K562 (cell line): Measurements from ENCODE around the gene PPP1R12B. TPM values are rescaled to one million over a fixed set of nuclear protein-coding genes. Genes with fewer than 3 reads are reported as not detected.
A peak's percentile ranks its signal among the peaks of the same experiment; 100 is the strongest.

ENCODE experiments used
- ATAC-seq: fragments of 200-7000 bp; cut with Tn5 transposase; 3 replicates; pipeline ENCODE4 v1.9.1; 2020; ENCODE audit warnings: moderate library complexity
- BruUV-seq: library from RNA; stranded (reverse); fragments of 400-500 nt; replicated peaks from 2 replicates; lab custom pipeline; 2021; lab: Mats Ljungman, UMichigan
- CTCF ChIA-PET: fragments of 300-600 bp; formaldehyde crosslinking; extraction: SDS; loops from one replicate; lab custom pipeline; 2021; ENCODE audit warnings: low intra/inter-chr PET ratio; lab: Yijun Ruan, JAX
- POLR2A ChIA-PET: fragments of 300-600, 350-650 bp; sonication (Branson Sonifier 250); formaldehyde crosslinking; extraction: SDS; loops from one replicate; lab custom pipeline; 2021; ENCODE audit warnings: antibody characterized with exemption, inconsistent platforms; lab: Yijun Ruan, JAX
- DNase-seq, 4 experiments: peaks; one replicate each; pipeline versions ENCODE4 v3.0.0 to v3.0.0-alpha.2; 2011 to 2018; ENCODE audit warnings: low spot score in 3 of 4, mixed read lengths in 3 of 4; ENCODE audit errors: extremely low read depth in 1 of 4
- FAIRE-seq: peaks from 2 replicates; lab custom pipeline; 2011; peaks lifted over from hg19 to GRCh38; lab: Jason Lieb, UNC
- H2AFZ ChIP-seq: 2 replicates; pipeline ENCODE4 v1.6.0; 2011; ENCODE audit warnings: low read depth, low read length, control low read depth, inconsistent platforms
- H3K27ac ChIP-seq: fragments of 200-600 bp; 3 replicates; pipeline ENCODE4 v1.8.0; 2011; ENCODE audit warnings: low read depth, mild to moderate bottlenecking, control low read depth, inconsistent platforms, low read length, moderate library complexity, mixed read lengths; ENCODE audit errors: extremely low read depth
- H3K27me3 ChIP-seq, 2 experiments: fragments of 300-600 bp in 1 of 2; 2 replicates in 1 of 2; 3 replicates in 1 of 2; pipeline versions ENCODE4 v1.6.0 to v1.8.0; 2011; ENCODE audit warnings: inconsistent platforms in 2 of 2, low read length in 2 of 2, mild to moderate bottlenecking in 1 of 2, mixed read lengths in 1 of 2, moderate library complexity in 1 of 2; ENCODE audit not compliant: control insufficient read depth in 2 of 2, insufficient read depth in 2 of 2
- H3K36me3 ChIP-seq: fragments of 300-600 bp; 3 replicates; pipeline ENCODE4 v1.8.0; 2011; ENCODE audit warnings: mild to moderate bottlenecking, low read length, inconsistent platforms; ENCODE audit not compliant: control insufficient read depth, insufficient read depth
- H3K4me1 ChIP-seq, 2 experiments: fragments of 200-600 bp in 1 of 2; replicated peaks in 1 of 2; 2 replicates in 1 of 2; 3 replicates in 1 of 2; pipeline versions ENCODE4 v1.5.1 to v1.8.0; 2011; ENCODE audit warnings: inconsistent platforms in 2 of 2, low read length in 2 of 2, mild to moderate bottlenecking in 1 of 2, mixed read lengths in 1 of 2, moderate library complexity in 1 of 2; ENCODE audit not compliant: control insufficient read depth in 2 of 2, insufficient read depth in 2 of 2
- H3K4me2 ChIP-seq: 2 replicates; pipeline ENCODE4 v1.6.1; 2011; ENCODE audit warnings: low read length, control low read depth, inconsistent platforms, mixed read lengths; ENCODE audit not compliant: insufficient read depth
- H3K4me3 ChIP-seq: fragments of 200-600 bp; sonication (generic), shearing (Covaris generic); 2 replicates; pipeline ENCODE4 v1.5.1; 2016; ENCODE audit warnings: control low read depth, inconsistent platforms
- H3K79me2 ChIP-seq: fragments of 200-600 bp; 3 replicates; pipeline ENCODE4 v1.8.0; 2011; ENCODE audit warnings: low read length, inconsistent platforms; ENCODE audit not compliant: control insufficient read depth, insufficient read depth
- H3K9ac ChIP-seq, 2 experiments: 2 replicates each; pipeline versions ENCODE4 v1.6.0 to v1.6.1; 2011; ENCODE audit warnings: low read depth in 2 of 2, low read length in 2 of 2, control low read depth in 1 of 2, inconsistent platforms in 1 of 2, mild to moderate bottlenecking in 1 of 2, mixed read lengths in 1 of 2; ENCODE audit not compliant: insufficient read depth in 1 of 2
- H3K9me1 ChIP-seq: one replicate; pipeline ENCODE4 v1.6.0; 2011; ENCODE audit warnings: inconsistent platforms, mild to moderate bottlenecking, low read length, moderate library complexity; ENCODE audit not compliant: control insufficient read depth, insufficient read depth
- H3K9me3 ChIP-seq: replicated peaks from 2 replicates; pipeline ENCODE4 v1.5.1; 2011; ENCODE audit warnings: low read depth, low read length, inconsistent platforms; ENCODE audit not compliant: control insufficient read depth, insufficient read depth
- H4K20me1 ChIP-seq: replicated peaks from 2 replicates; pipeline ENCODE4 v1.6.1; 2011; ENCODE audit warnings: low read length, inconsistent platforms, mixed read lengths; ENCODE audit not compliant: control insufficient read depth, insufficient read depth
- ATF6 ChIP-seq: sonication (generic); formaldehyde crosslinking; IDR thresholded peaks from 2 replicates; pipeline ENCODE4 v1.4.0; 2020; ENCODE audit warnings: mild to moderate bottlenecking, missing genetic modification reagents
- CBX3 ChIP-seq, 2 experiments: IDR thresholded peaks; 1 replicate in 1 of 2; 2 replicates in 1 of 2; pipeline ENCODE4 v1.6.1; 2012; ENCODE audit warnings: inconsistent platforms in 2 of 2, low read length in 2 of 2, borderline replicate concordance in 1 of 2, control low read depth in 1 of 2
- CEBPB ChIP-seq: fragments of 450-650 bp; IDR thresholded peaks from 2 replicates; pipeline ENCODE4 v1.6.1; 2016; ENCODE audit warnings: missing genetic modification characterization, missing compliant biosample characterization
- GATA2 ChIP-seq: sonication (generic); formaldehyde crosslinking; IDR thresholded peaks from 2 replicates; pipeline ENCODE4 v1.4.0; 2020; ENCODE audit warnings: mild to moderate bottlenecking, missing genetic modification reagents
- KDM1A ChIP-seq, 2 experiments: fragments of 450-650 bp; IDR thresholded peaks; 2 replicates each; pipeline ENCODE4 v1.6.1; 2016; ENCODE audit warnings: mild to moderate bottlenecking in 2 of 2
- MYBL2 ChIP-seq, 2 experiments: fragments of 450-650 bp in 1 of 2; sonication (generic) in 1 of 2; formaldehyde crosslinking in 1 of 2; IDR thresholded peaks; 2 replicates each; pipeline versions ENCODE4 v1.6.1 to v1.8.1; 2017 to 2022; ENCODE audit warnings: borderline replicate concordance in 1 of 2, inconsistent platforms in 1 of 2, low read depth in 1 of 2, mild to moderate bottlenecking in 1 of 2, missing genetic modification reagents in 1 of 2, moderate library complexity in 1 of 2
- NCOR1 ChIP-seq: fragments of 450-650 bp; IDR thresholded peaks from 2 replicates; pipeline ENCODE4 v1.6.1; 2016; ENCODE audit warnings: mild to moderate bottlenecking, moderate library complexity
- PRMT5 ChIP-seq: sonication (generic); formaldehyde crosslinking; IDR thresholded peaks from 2 replicates; pipeline ENCODE4 v1.5.0; 2020; ENCODE audit warnings: missing genetic modification reagents
- RAD21 ChIP-seq, 2 experiments: fragments of 250-450 bp in 1 of 2; fragments of 450-650 bp in 1 of 2; sonication (Bioruptor Pico) in 1 of 2; formaldehyde crosslinking in 1 of 2; IDR thresholded peaks in 1 of 2; conservative IDR thresholded peaks in 1 of 2; 2 replicates each; pipeline versions ENCODE4 v1.4.0 to v1.8.0; 2020 to 2022; ENCODE audit warnings: mild to moderate bottlenecking in 2 of 2, moderate library complexity in 1 of 2
- RBM39 ChIP-seq: fragments of 200-400 bp; formaldehyde crosslinking; optimal IDR thresholded peaks from 2 replicates; pipeline ENCODE3; 2018; ENCODE audit warnings: low read depth, low read length
- SLC30A9 ChIP-seq: fragments of 250-450 bp; sonication (Bioruptor Pico); IDR thresholded peaks from 2 replicates; pipeline ENCODE4 v1.8.0; 2022; ENCODE audit warnings: mild to moderate bottlenecking, moderate library complexity
- SMARCA4 ChIP-seq: fragments of 450-650 bp; IDR thresholded peaks from 2 replicates; pipeline ENCODE4 v1.6.1; 2016
- SMARCB1 ChIP-seq: IDR thresholded peaks from 2 replicates; pipeline ENCODE4 v1.6.1; 2011; ENCODE audit warnings: improper control_type of control experiment, low read depth; ENCODE audit not compliant: insufficient read length
- TAL1 ChIP-seq: fragments of 450-650 bp; IDR thresholded peaks from 2 replicates; pipeline ENCODE4 v1.6.1; 2016; ENCODE audit warnings: mild to moderate bottlenecking
- WGBS: fragments of 100-300 bp; shearing (Covaris generic); methylation state at CpG from one replicate; pipeline ENCODE4 v1.1.6; 2016; ENCODE audit warnings: low coverage, mixed read lengths; ENCODE audit not compliant: insufficient coverage; ENCODE audit errors: missing lambda C conversion rate; 5-methylcytosine and 5-hydroxymethylcytosine counted together
- in situ Hi-C: fragments of 300-500 bp; cut with MboI; formaldehyde crosslinking; loops from 4 replicates; pipeline ENCODE4 v1.15.0; 2018; ENCODE audit warnings: inconsistent platforms, mixed read lengths
- intact Hi-C: fragments of 100-400 bp; cut with micrococcal nuclease; formaldehyde crosslinking; loops from 2 replicates; pipeline ENCODE4 v1.14.2; 2022
- polyA plus RNA-seq, 8 experiments: library from polyadenylated mRNA; depleted of rRNA in 4 of 8; stranded (reverse) in 5 of 8; unstranded in 3 of 8; fragments of >200 nt; fragmentation: Nextera tagmentation in 2 of 8; fragmentation: Illumina TruSeq in 1 of 8; extraction: Ambion mirVana in 2 of 8; extraction: Trizol in 1 of 8; gene quantifications; 2 replicates each; pipeline versions ENCODE4 v1.2.1 to v1.2.3, GENCODE V29; 2011 to 2014; ENCODE audit warnings: inconsistent platforms in 1 of 8, missing spikeins in 1 of 8
- total RNA-seq, 7 experiments: library from RNA; depleted of rRNA in 6 of 7; stranded (reverse); fragments of >200 nt in 6 of 7; fragmentation: Illumina TruSeq in 2 of 7; extraction: Trizol in 2 of 7; gene quantifications; 2 replicates each; pipeline versions ENCODE4 v1.2.1 to v1.2.3, GENCODE V29; 2011 to 2021; ENCODE audit warnings: low replicate concordance in 1 of 7

The PPP1R12B gene
- total and polyA plus RNA-seq, 9 of the 15 experiments (the other 6 are each of a cell fraction or from before 2014, with no cell fraction given): 0.73 to 16.9 (median 13.6) TPM

- 94% methylated on average over 1 of the region's 1 CpG for WGBS
- Histone ChIP-seq H3K27ac (no peak overlapping the region), H3K79me2 (no peaks in the 10 kb centered on the region), H3K9me1 (no peaks in the 10 kb centered on the region), H3K4me2 (no peak overlapping the region), H2AFZ (no peak overlapping the region), H3K27me3 (no peaks in the 10 kb centered on the region), H4K20me1 (no peaks in the 10 kb centered on the region), H3K9me3 (no peaks in the 10 kb centered on the region), H3K4me3 (no peak overlapping the region), H3K9ac (no peak overlapping the region), H3K4me1 (peaks cover 0 to 10% of the 10 kb centered on the region in 2 experiments; a peak in 2 of 5 replicates), H3K36me3 (peaks cover 11% of the 10 kb centered on the region; the same call in 1 of the 3 replicates)
- FAIRE-seq (no peak), DNase-seq (no peak), ATAC-seq (no peak; the same call in 2 of the 3 replicates)
- in situ Hi-C loops (no loop called here), intact Hi-C loops (loop anchor here (5.0 kb wide), 1 partner anchor 140 kb away; no protein-coding TSS in a partner anchor)
- TF ChIP-seq CEBPB (tag): peak; percentile 27; the same call in 1 of the 2 replicates
- no peak for TF ChIP-seq RBM39
- ChIA-PET POLR2A (interaction anchor here (0.6 to 2.0 kb wide), 5 partner anchors 8 to 619 kb away, joined by 3 to 11 read pairs (median 3); no protein-coding TSS in a partner anchor), CTCF (no interaction called here)
- BruUV-seq: no TSS peak
Measured at GRCh38 chr1:202576816-202577215, 228.3 kb downstream of the PPP1R12B start.

- peak; percentile 39 to 66 (median 50) for DNase-seq
- 2% methylated on average over 2 of the region's 2 CpGs for WGBS
- Histone ChIP-seq H3K4me1 (peaks cover 0 to 10% of the 10 kb centered on the region in 2 experiments; a peak in 2 of 5 replicates), H4K20me1 (no peaks in the 10 kb centered on the region), H3K36me3 (peaks cover 14% of the 10 kb centered on the region; the same call in 1 of the 3 replicates), H3K27ac (no peak overlapping the region), H3K4me2 (no peak overlapping the region), H2AFZ (no peak overlapping the region), H3K9ac (no peak overlapping the region), H3K9me1 (no peaks in the 10 kb centered on the region), H3K9me3 (no peaks in the 10 kb centered on the region), H3K79me2 (no peaks in the 10 kb centered on the region), H3K27me3 (no peaks in the 10 kb centered on the region), H3K4me3 (no peak overlapping the region)
- CTCF ChIA-PET: interaction anchor here (0.6 kb wide), 1 partner anchor 294 kb away, joined by 3 read pairs; no protein-coding TSS in a partner anchor
- FAIRE-seq: peak; percentile 32
- intact Hi-C loops: loop anchor here (5.0 kb wide), 1 partner anchor 140 kb away; no protein-coding TSS in a partner anchor
- no TSS peak for BruUV-seq
- POLR2A ChIA-PET: interaction anchor here (0.6 to 1.2 kb wide), 5 partner anchors 15 to 618 kb away, joined by 3 read pairs; no protein-coding TSS in a partner anchor
- peak; percentile 71 for ATAC-seq
- in situ Hi-C loops: no loop called here
- TF ChIP-seq SMARCA4: peak; percentile 73
- TF ChIP-seq ATF6 (CRISPR knock-in tag): no peak
- peak; percentile 79 for TF ChIP-seq NCOR1
- no peak for TF ChIP-seq RAD21 (CRISPR knock-in tag; conservative IDR thresholded peaks at IDR 0.05 in 1 of 2, IDR thresholded peaks at IDR 0.05 in 1 of 2)
- no peak for TF ChIP-seq SLC30A9
- no peak for TF ChIP-seq MYBL2 (IDR thresholded peaks at IDR 0.05; ENCODE audit: low read depth)
- TF ChIP-seq MYBL2 (CRISPR knock-in tag; IDR thresholded peaks at IDR 0.05; ENCODE audit: borderline replicate concordance): no peak
- TF ChIP-seq GATA2 (CRISPR knock-in tag): peak; percentile 62; the same call in 1 of the 2 replicates
- peak; percentile 67 to 79 for TF ChIP-seq KDM1A (IDR thresholded peaks at IDR 0.05)
- no peak for TF ChIP-seq PRMT5 (CRISPR knock-in tag)
- peak in 1 of 2 experiments; percentile 51; a peak in 1 of 3 replicates for TF ChIP-seq CBX3 (IDR thresholded peaks at IDR 0.05; ENCODE audit: borderline replicate concordance in 1 of 2, low read length in 2 of 2)
- peak; percentile 83 for TF ChIP-seq TAL1
- no peak for TF ChIP-seq SMARCB1
Measured at GRCh38 chr1:202577381-202577780, 228.9 kb downstream of the PPP1R12B start.
